ENCODE results near the gene TSC2.
"Not testable (repeated sequence)": the region's sequence is repeated elsewhere in the genome, so short reads cannot be mapped to it uniquely, and the experiment has no call there.

TSC2 gene

GRCh38 chr16:2032285-2033056, 15.3 kb upstream of the TSC2 start:
- no peak for DNase-seq

GRCh38 chr16:2033057-2033908, 14.5 kb upstream of the TSC2 start:
- DNase-seq, result peak; percentile 83

GRCh38 chr16:2033909-2034695, 13.7 kb upstream of the TSC2 start:
- DNase-seq, result not testable (repeated sequence)

GRCh38 chr16:2034696-2035430, 12.9 kb upstream of the TSC2 start:
- DNase-seq, result no peak

GRCh38 chr16:2035431-2036199, 12.2 kb upstream of the TSC2 start:
- peak; percentile 76 for DNase-seq

- DNase-seq, result no peak
Observed at GRCh38 chr16:2036200-2036966, 11.4 kb upstream of the TSC2 start.

- no peak for DNase-seq
Observed at GRCh38 chr16:2037115-2037514, 10.7 kb upstream of the TSC2 start.

GRCh38 chr16:2037647-2038381, 10.0 kb upstream of the TSC2 start:
- DNase-seq, result no peak

GRCh38 chr16:2038382-2039231, 9.2 kb upstream of the TSC2 start:
- DNase-seq, result no peak

- no peak for DNase-seq
Observed at GRCh38 chr16:2039274-2040031, 8.3 kb upstream of the TSC2 start.

- DNase-seq, result no peak
Observed at GRCh38 chr16:2040041-2040786, 7.6 kb upstream of the TSC2 start.

GRCh38 chr16:2040787-2041522, 6.8 kb upstream of the TSC2 start:
- DNase-seq, result no peak

- DNase-seq, result no peak
Observed at GRCh38 chr16:2042171-2042985, 5.4 kb upstream of the TSC2 start.

GRCh38 chr16:2042986-2043666, 4.7 kb upstream of the TSC2 start:
- DNase-seq, result no peak

GRCh38 chr16:2043667-2044451, 3.9 kb upstream of the TSC2 start:
- no peak for DNase-seq
